WI38 (cell line): ENCODE data around the gene ZBTB11.

Source experiments
- H3K4me3 ChIP-seq: 2 replicates; pipeline ENCODE4 v1.5.1; 2011; ENCODE audit warnings: low read depth, mild to moderate bottlenecking, control low read depth, low read length
- CTCF ChIP-seq: IDR thresholded peaks from 2 replicates; pipeline ENCODE4 v1.5.1; 2012; ENCODE audit warnings: low read depth, mild to moderate bottlenecking, control low read depth, low read length

The ZBTB11 gene

GRCh38 chr3:101676765-101677435 lies at the start of gene ZBTB11:
TSS of gene ZBTB11 (minus strand) at chr3:101677132. CDS start at chr3:101676914, 218 bp downstream.
- peak within 1 kb of the TSS; percentile 85 for H3K4me3 ChIP-seq
- peak; percentile 49; the same call in 1 of the 2 replicates for TF ChIP-seq CTCF

DNA sequence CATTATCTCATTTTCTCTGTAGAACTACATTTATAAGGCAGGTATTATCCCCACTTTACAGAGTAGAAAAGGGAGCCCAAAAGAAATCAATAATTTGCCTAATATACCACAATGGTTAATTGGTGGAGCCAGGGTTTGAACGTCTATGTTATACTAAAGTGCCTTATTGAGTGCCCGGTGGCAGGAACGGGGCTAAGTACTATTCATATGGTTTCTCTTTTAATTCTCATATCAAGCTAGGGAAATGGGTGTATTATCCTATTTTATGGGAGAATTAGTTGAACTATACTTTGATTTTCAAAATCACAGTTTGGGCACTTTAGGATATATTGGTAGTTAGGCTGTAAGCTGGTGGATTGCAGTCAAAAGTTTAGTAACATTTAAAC lies 49.0 kb upstream of the ZBTB11 start:
- TF ChIP-seq CTCF = no peak
- H3K4me3 ChIP-seq = peak overlapping the region; percentile 96

- peak overlapping the region; percentile 96 for H3K4me3 ChIP-seq
- TF ChIP-seq CTCF = no peak
Measured at GRCh38 chr3:101725194-101725889, 48.4 kb upstream of the ZBTB11 start.

GRCh38 chr3:101724329-101725193 lies 47.6 kb upstream of the ZBTB11 start, which contains the start of gene CEP97:
TSS of gene CEP97 (plus strand) at chr3:101724614. CDS start at chr3:101724677, 63 bp downstream.
- TF ChIP-seq CTCF = no peak
- peak within 1 kb of the TSS; percentile 96 for H3K4me3 ChIP-seq

GRCh38 chr3:101722394-101723173 lies 45.7 kb upstream of the ZBTB11 start:
- TF ChIP-seq CTCF = no peak
- H3K4me3 ChIP-seq = no peak overlapping the region

DNA sequence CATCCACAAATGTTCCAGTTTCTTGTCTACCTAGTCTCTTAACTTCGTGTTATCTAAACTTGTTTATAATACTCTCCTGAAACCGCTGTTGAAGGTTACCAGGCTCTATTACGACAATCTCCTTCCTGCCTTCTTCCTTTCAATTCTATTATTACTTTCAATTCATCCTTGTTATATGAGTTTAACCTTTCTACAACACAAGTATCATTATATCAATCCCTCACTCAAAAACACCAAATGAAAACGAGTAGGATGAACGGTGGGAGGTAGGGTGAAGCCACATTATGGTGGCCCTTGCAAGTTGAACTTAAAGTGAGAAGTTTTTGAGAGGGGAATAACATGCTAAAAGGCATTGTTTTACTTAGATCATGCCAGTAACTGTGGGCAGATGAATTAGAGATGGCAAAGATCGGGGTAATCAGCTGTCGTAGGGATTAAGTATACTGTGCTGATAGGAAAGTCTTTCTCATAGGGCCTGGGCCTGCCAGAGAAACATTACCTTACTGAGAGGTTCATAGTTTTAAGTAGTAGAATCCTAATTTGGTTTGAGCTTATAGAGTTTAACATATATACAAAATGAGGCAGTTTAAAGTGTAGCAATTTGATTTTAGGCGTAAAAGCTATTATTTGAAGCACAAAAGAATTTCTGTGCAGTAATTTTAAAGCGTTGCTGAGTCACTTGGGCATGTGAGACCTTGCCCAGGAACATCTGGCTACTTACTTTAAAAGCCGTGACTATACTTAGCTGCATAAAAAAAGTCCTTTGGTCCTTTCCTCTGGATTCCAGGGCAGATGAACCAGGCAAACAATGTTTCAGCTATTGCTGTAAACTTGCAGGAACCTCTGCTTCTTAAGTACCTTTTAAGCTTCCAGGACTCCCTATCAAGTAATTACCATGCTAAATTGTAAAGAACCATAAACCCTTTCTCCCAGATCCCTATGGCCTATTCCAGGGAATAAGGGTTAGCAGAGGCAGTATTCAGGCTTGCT lies 44.2 kb upstream of the ZBTB11 start:
- no peak overlapping the region for H3K4me3 ChIP-seq
- TF ChIP-seq CTCF = no peak
